Astrocyte of the spinal cord (primary cell): Measurements from ENCODE around the gene TTC28.

ENCODE experiments used
- DNase-seq: peaks from one replicate; pipeline ENCODE4 v3.0.0; 2011; ENCODE audit warnings: low read depth, low spot score
- H3K4me3 ChIP-seq: 2 replicates; pipeline ENCODE4 v1.5.1; 2011; ENCODE audit warnings: low read depth, mild to moderate bottlenecking, low read length, moderate library complexity
- in situ Hi-C: cut with HindIII; loops from 2 replicates; pipeline ENCODE4 v1.10.0; 2017; ENCODE audit warnings: low sequenced_read_pairs
- TF ChIP-seq, protein P1 (sequence below): IDR thresholded peaks from 2 replicates; pipeline ENCODE4 v1.5.1; 2012; ENCODE audit warnings: low read depth, mild to moderate bottlenecking, low read length, inconsistent platforms

Gene TTC28

GRCh38 chr22:28397306-28397705, 282.3 kb downstream of the TTC28 start:
- H3K4me3 ChIP-seq, result no peak overlapping the region
- TF ChIP-seq, protein P1, sequence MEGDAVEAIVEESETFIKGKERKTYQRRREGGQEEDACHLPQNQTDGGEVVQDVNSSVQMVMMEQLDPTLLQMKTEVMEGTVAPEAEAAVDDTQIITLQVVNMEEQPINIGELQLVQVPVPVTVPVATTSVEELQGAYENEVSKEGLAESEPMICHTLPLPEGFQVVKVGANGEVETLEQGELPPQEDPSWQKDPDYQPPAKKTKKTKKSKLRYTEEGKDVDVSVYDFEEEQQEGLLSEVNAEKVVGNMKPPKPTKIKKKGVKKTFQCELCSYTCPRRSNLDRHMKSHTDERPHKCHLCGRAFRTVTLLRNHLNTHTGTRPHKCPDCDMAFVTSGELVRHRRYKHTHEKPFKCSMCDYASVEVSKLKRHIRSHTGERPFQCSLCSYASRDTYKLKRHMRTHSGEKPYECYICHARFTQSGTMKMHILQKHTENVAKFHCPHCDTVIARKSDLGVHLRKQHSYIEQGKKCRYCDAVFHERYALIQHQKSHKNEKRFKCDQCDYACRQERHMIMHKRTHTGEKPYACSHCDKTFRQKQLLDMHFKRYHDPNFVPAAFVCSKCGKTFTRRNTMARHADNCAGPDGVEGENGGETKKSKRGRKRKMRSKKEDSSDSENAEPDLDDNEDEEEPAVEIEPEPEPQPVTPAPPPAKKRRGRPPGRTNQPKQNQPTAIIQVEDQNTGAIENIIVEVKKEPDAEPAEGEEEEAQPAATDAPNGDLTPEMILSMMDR, result no peak
- in situ Hi-C loops, result no loop called here
- no peak for DNase-seq

DNA sequence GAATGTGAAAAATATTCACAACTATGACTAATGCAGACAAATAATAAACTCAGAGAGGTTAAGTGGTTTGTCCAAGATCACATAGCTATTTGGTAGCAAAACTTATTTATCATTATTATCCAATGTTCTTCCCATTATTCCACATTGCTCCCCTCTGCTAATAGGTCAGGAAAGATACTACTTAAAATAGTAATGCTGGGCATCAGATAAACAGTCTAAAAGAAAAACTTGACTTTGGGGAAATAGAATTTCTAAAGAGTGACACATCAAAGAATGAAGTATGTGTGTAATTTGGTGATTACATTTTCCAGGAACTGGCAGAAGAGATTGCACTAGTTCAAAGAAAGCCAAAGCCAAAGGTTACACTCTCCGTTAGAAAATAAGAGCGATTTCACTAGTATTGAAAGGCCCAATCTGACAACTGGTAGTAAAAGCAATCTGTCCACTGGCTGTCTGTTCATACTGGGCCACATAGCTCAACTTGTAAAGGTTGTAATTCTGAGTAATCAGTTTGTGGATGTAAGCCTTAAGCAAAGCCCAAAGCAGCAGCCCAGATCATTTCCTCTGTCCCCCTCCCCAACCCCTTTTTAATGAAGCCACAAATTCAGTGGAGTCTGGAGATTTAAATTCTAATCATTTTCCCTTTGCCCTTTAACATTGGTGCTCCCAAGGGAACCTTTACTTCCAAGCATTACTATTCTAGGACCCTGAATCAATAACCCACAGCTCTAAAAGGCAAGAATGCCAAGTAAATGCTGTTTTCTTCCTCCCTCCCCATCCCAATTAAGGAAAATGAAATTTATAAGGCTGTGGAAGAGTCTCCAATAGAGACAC, 283.5 kb downstream of the TTC28 start:
- peak; percentile 42 for DNase-seq
- no peak overlapping the region for H3K4me3 ChIP-seq
- TF ChIP-seq, protein P1, result no peak
- in situ Hi-C loops, result no loop called here

- H3K4me3 ChIP-seq, result no peak overlapping the region
- no peak for DNase-seq
- TF ChIP-seq, protein P1, result no peak
- in situ Hi-C loops, result no loop called here
Measured at GRCh38 chr22:28395520-28395919, 284.1 kb downstream of the TTC28 start.

GRCh38 chr22:28394513-28395110, 285.0 kb downstream of the TTC28 start:
- no peak for DNase-seq

GRCh38 chr22:28381429-28382167, 298.0 kb downstream of the TTC28 start:
- peak; percentile 49 for DNase-seq
- no peak overlapping the region for H3K4me3 ChIP-seq
- in situ Hi-C loops, result no loop called here
- TF ChIP-seq, protein P1, result no peak

More at GRCh38 chr22:28394513-28395110, 285.0 kb downstream of the TTC28 start:
- in situ Hi-C loops, result no loop called here
- TF ChIP-seq, protein P1, result no peak
- H3K4me3 ChIP-seq, result no peak overlapping the region

DNA sequence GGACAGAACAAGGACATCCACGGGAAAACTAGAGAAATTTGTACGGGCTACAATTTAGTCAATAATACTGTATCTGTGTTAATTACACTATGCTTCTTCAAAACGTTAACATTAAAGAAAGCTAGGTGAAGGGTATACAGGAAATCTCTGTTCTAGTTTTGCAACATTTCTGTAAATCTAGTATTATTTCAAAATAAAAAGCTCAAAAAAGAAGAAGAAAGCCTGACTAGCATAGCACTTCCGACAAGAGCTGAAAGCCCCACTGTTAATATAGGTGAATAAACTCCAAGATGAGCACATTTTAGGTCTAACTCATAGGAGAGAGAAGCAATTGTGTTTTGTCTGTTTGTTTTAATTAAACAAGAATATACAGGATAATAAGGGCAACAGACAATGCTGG, 299.7 kb downstream of the TTC28 start:
- TF ChIP-seq, protein P1, result no peak
- in situ Hi-C loops, result no loop called here
- no peak overlapping the region for H3K4me3 ChIP-seq
- no peak for DNase-seq
